A549 (cell line): ENCODE data around the gene ALDH1L1. TPM values are rescaled to one million over a fixed set of nuclear protein-coding genes. Genes with fewer than 3 reads are reported as not detected.

ENCODE experiments used
- ATAC-seq, 2 experiments: fragments of 200-7000 bp in 1 of 2; fragments of >200 bp in 1 of 2; cut with Nextera tagmentation in 1 of 2; cut with Tn5 transposase in 1 of 2; 3 replicates each; pipeline versions ENCODE4 v1.8.0 to v1.9.1; 2018 to 2020; ENCODE audit warnings: mild to moderate bottlenecking in 1 of 2, moderate library complexity in 1 of 2
- CTCF ChIA-PET: fragments of 300-600 bp; sonication (Branson Sonifier 250); formaldehyde crosslinking; extraction: SDS; loops from one replicate; lab custom pipeline; 2021; ENCODE audit warnings: antibody characterized with exemption, inconsistent platforms; lab: Yijun Ruan, JAX
- POLR2A ChIA-PET: fragments of 350-600 bp; formaldehyde crosslinking; extraction: SDS; loops from one replicate; lab custom pipeline; 2021; ENCODE audit warnings: antibody characterized with exemption, inconsistent platforms; lab: Yijun Ruan, JAX
- DNase-seq, 2 experiments: peaks; one replicate each; pipeline versions ENCODE4 v3.0.0 to v3.0.0-alpha.2; 2011 to 2016; ENCODE audit warnings: low read depth in 1 of 2, low spot score in 1 of 2
- FAIRE-seq: peaks from 2 replicates; lab custom pipeline; 2011; peaks lifted over from hg19 to GRCh38; lab: Jason Lieb, UNC
- H3K27ac ChIP-seq, 2 experiments: fragments of >200 bp; sonication (Bioruptor Twin); formaldehyde crosslinking; 3 replicates each; pipeline ENCODE4 v1.5.1; 2016 to 2017
- H3K4me1 ChIP-seq: fragments of >200 bp; sonication (Bioruptor Twin); formaldehyde crosslinking; 3 replicates; pipeline ENCODE4 v1.6.1; 2016
- H3K4me2 ChIP-seq: fragments of >200 bp; sonication (Bioruptor Twin); formaldehyde crosslinking; 3 replicates; pipeline ENCODE4 v1.6.1; 2016
- H3K4me3 ChIP-seq: fragments of >200 bp; sonication (Bioruptor Twin); formaldehyde crosslinking; 3 replicates; pipeline ENCODE4 v1.5.1; 2016
- H3K9me3 ChIP-seq: fragments of >200 bp; sonication (Bioruptor Twin); formaldehyde crosslinking; 3 replicates; pipeline ENCODE4 v1.6.1; 2016
- ATOH8 ChIP-seq: fragments of 250-450 bp; sonication (Bioruptor Pico); IDR thresholded peaks from 2 replicates; pipeline ENCODE4 v1.5.0; 2020; ENCODE audit warnings: low read depth, mild to moderate bottlenecking, moderate library complexity
- BCL3 ChIP-seq: fragments of >200 bp; sonication (Bioruptor Twin); formaldehyde crosslinking; IDR thresholded peaks from 3 replicates; pipeline ENCODE4 v1.6.1; 2016
- BHLHE40 ChIP-seq: IDR thresholded peaks from 2 replicates; pipeline ENCODE4 v1.6.1; 2012; ENCODE audit warnings: low read depth, low read length, inconsistent platforms
- CBX2 ChIP-seq: fragments of 200-600 bp; sonication (generic); IDR thresholded peaks from 2 replicates; pipeline ENCODE4 v1.6.1; 2016; ENCODE audit warnings: low read depth, mild to moderate bottlenecking, borderline replicate concordance
- CHD2 ChIP-seq: fragments of 150-350 bp; IDR thresholded peaks from 2 replicates; pipeline ENCODE4 v1.6.1; 2014; ENCODE audit warnings: low read length; ENCODE audit not compliant: partially characterized antibody
- EHF ChIP-seq: fragments of 250-450 bp; sonication (Bioruptor Pico); IDR thresholded peaks from 2 replicates; pipeline ENCODE4 v1.5.0; 2020; ENCODE audit warnings: mild to moderate bottlenecking
- ESRRA ChIP-seq: fragments of 150-350 bp; IDR thresholded peaks from 2 replicates; pipeline ENCODE4 v1.6.1; 2014; ENCODE audit warnings: mild to moderate bottlenecking, low read length, borderline replicate concordance
- FOSL2 ChIP-seq, 2 experiments: fragments of 450-650 bp in 1 of 2; fragments of >200 bp in 1 of 2; sonication (Bioruptor Twin) in 1 of 2; formaldehyde crosslinking; IDR thresholded peaks; 2 replicates each; pipeline versions ENCODE4 v1.5.0 to v1.6.1; 2016 to 2020; ENCODE audit warnings: mild to moderate bottlenecking in 1 of 2, moderate library complexity in 1 of 2
- HDAC2 ChIP-seq: fragments of 200-600 bp; sonication (generic); IDR thresholded peaks from 2 replicates; pipeline ENCODE4 v1.6.1; 2016
- HEYL ChIP-seq: fragments of 250-450 bp; sonication (Bioruptor Pico); IDR thresholded peaks from 2 replicates; pipeline ENCODE4 v1.8.0; 2021; ENCODE audit warnings: mild to moderate bottlenecking, moderate library complexity
- HOXB13 ChIP-seq: fragments of 250-450 bp; sonication (Bioruptor Pico); IDR thresholded peaks from 2 replicates; pipeline ENCODE4 v1.5.0; 2020; ENCODE audit warnings: low read depth, mild to moderate bottlenecking, moderate library complexity
- MAZ ChIP-seq: fragments of 150-350 bp; IDR thresholded peaks from 2 replicates; pipeline ENCODE4 v1.6.1; 2014; ENCODE audit warnings: antibody characterized with exemption, low read depth, low read length, borderline replicate concordance
- MYC ChIP-seq: IDR thresholded peaks from 2 replicates; pipeline ENCODE4 v1.6.1; 2012; ENCODE audit warnings: mild to moderate bottlenecking, inconsistent platforms, low read length, improper control_type of control experiment, borderline replicate concordance
- NFE2L2 ChIP-seq: fragments of 150-350 bp; conservative IDR thresholded peaks from 2 replicates; pipeline ENCODE4 v1.6.1; 2014; ENCODE audit warnings: low read length
- PBX3 ChIP-seq: IDR thresholded peaks from 2 replicates; pipeline ENCODE4 v1.6.1; 2012
- POLR2A ChIP-seq: IDR thresholded peaks from 2 replicates; pipeline ENCODE4 v1.6.1; 2012; ENCODE audit warnings: mild to moderate bottlenecking, low read length
- POLR2AphosphoS2 ChIP-seq: conservative IDR thresholded peaks from 2 replicates; pipeline ENCODE4 v1.6.1; 2012; ENCODE audit warnings: low read length, improper control_type of control experiment, inconsistent platforms
- SREBF2 ChIP-seq: fragments of 450-650 bp; IDR thresholded peaks from 2 replicates; pipeline ENCODE4 v1.6.1; 2014; ENCODE audit warnings: mild to moderate bottlenecking, moderate library complexity
- TP53 ChIP-seq: fragments of 250-450 bp; sonication (Bioruptor Pico); IDR thresholded peaks from 2 replicates; pipeline ENCODE4 v1.5.0; 2021; ENCODE audit warnings: mild to moderate bottlenecking, moderate library complexity
- ZNF302 ChIP-seq: fragments of 250-450 bp; sonication (Bioruptor Pico); IDR thresholded peaks from 2 replicates; pipeline ENCODE4 v1.9.0; 2021; ENCODE audit warnings: inconsistent platforms, mild to moderate bottlenecking, moderate library complexity
- ZSCAN20 ChIP-seq: fragments of 250-450 bp; sonication (Bioruptor Pico); IDR thresholded peaks from 2 replicates; pipeline ENCODE4 v1.8.0; 2022; ENCODE audit warnings: mild to moderate bottlenecking, moderate library complexity
- WGBS: methylation state at CpG from one replicate; pipeline ENCODE4 v1.1.6; 2017; ENCODE audit errors: missing lambda C conversion rate; 5-methylcytosine and 5-hydroxymethylcytosine counted together
- polyA plus RNA-seq, 4 experiments: library from polyadenylated mRNA; depleted of rRNA in 3 of 4; stranded (reverse); fragments of >200 nt; fragmentation: RNase III in 1 of 4; extraction: RNeasy Plus Mini Kit Qiagen cat#74134 plus additional on column Dnase treatment in 1 of 4; gene quantifications; 2 replicates in 3 of 4; 3 replicates in 1 of 4; pipeline ENCODE4 v1.2.3, GENCODE V29; 2011 to 2017

ALDH1L1 gene
- polyA plus RNA-seq, 2 of the 4 experiments (the other 2 are of a cell fraction) = 0.14 to 0.18 TPM

- POLR2A ChIA-PET = no interaction called here
- H3K4me3 ChIP-seq = no peak overlapping the region
- 84% methylated on average over 11 of the region's 16 CpGs for WGBS
- ATAC-seq = no peak
- TF ChIP-seq HDAC2 (no peak), ZSCAN20 (no peak), ZNF302 (CRISPR knock-in tag) (no peak), POLR2AphosphoS2 (no peak), MAZ (no peak), FOSL2 (IDR thresholded peaks at IDR 0.05) (no peak), FOSL2 (CRISPR knock-in tag; IDR thresholded peaks at IDR 0.05) (no peak), HEYL (CRISPR knock-in tag) (no peak), EHF (no peak), CHD2 (no peak), TP53 (no peak), BHLHE40 (no peak), ESRRA (no peak)
- no peak overlapping the region for H3K4me2 ChIP-seq
- FAIRE-seq = no peak
- no peaks in the 10 kb centered on the region for H3K4me1 ChIP-seq
- H3K27ac ChIP-seq = no peak overlapping the region
- DNase-seq = no peak
- CTCF ChIA-PET = no interaction called here
- H3K9me3 ChIP-seq = no peaks in the 10 kb centered on the region
Observed at GRCh38 chr3:126105691-126106187, 74.6 kb downstream of the ALDH1L1 start.

GRCh38 chr3:126104742-126105605 is 75.4 kb downstream of the ALDH1L1 start:
- no peak for TF ChIP-seq ATOH8 (CRISPR knock-in tag)
- no peak for TF ChIP-seq NFE2L2
- TF ChIP-seq PBX3 = no peak
- H3K9me3 ChIP-seq = no peaks in the 10 kb centered on the region
- no peak overlapping the region for H3K4me3 ChIP-seq
- WGBS = 76% methylated on average over 3 of the region's 15 CpGs
- FAIRE-seq = no peak
- H3K4me1 ChIP-seq = no peaks in the 10 kb centered on the region
- CTCF ChIA-PET = no interaction called here
- ATAC-seq = no peak
- no peak for DNase-seq
- no peak overlapping the region for H3K27ac ChIP-seq
- POLR2A ChIA-PET = no interaction called here
- H3K4me2 ChIP-seq = no peak overlapping the region

GRCh38 chr3:126104028-126104635 is 76.3 kb downstream of the ALDH1L1 start:
- WGBS = 73% methylated on average over 4 of the region's 7 CpGs
- no peaks in the 10 kb centered on the region for H3K9me3 ChIP-seq
- no peak for DNase-seq
- no peak for TF ChIP-seq FOSL2 (IDR thresholded peaks at IDR 0.05)
- TF ChIP-seq FOSL2 (CRISPR knock-in tag; IDR thresholded peaks at IDR 0.05) = no peak
- TF ChIP-seq NFE2L2 = no peak
- no peak for TF ChIP-seq SREBF2
- TF ChIP-seq CBX2 = no peak
- TF ChIP-seq ZNF302 (CRISPR knock-in tag) = no peak
- TF ChIP-seq BCL3 = no peak
- TF ChIP-seq HOXB13 = no peak
- TF ChIP-seq POLR2A = no peak
- no peak for TF ChIP-seq MYC
- no peak for TF ChIP-seq POLR2AphosphoS2
- TF ChIP-seq, all 56 proteins: peak for 0
- Histone ChIP-seq H3K4me1 (no peaks in the 10 kb centered on the region), H3K4me2 (no peak overlapping the region), H3K27ac (no peak overlapping the region), H3K4me3 (no peak overlapping the region)
- POLR2A ChIA-PET = no interaction called here
- CTCF ChIA-PET = interaction anchor here (1.0 kb wide), 1 partner anchor 14 kb away, joined by 3 read pairs; no protein-coding TSS in a partner anchor
- ATAC-seq = no peak; a peak in 2 of 6 replicates
- no peak for FAIRE-seq
